GM18505 (cell line): ENCODE measurements around the gene CEP170.

ENCODE experiments used
- ATAC-seq: cut with Tn5 transposase; IDR thresholded peaks from one replicate; pipeline ENCODE4 v1.9.1; 2021; ENCODE audit not compliant: unreplicated experiment
- POLR2A ChIP-seq: IDR thresholded peaks from 4 replicates; pipeline ENCODE4 v1.6.1; 2011; ENCODE audit warnings: borderline replicate concordance; ENCODE audit not compliant: insufficient read depth, insufficient read length; ENCODE audit errors: extremely low read depth

The CEP170 gene

DNA sequence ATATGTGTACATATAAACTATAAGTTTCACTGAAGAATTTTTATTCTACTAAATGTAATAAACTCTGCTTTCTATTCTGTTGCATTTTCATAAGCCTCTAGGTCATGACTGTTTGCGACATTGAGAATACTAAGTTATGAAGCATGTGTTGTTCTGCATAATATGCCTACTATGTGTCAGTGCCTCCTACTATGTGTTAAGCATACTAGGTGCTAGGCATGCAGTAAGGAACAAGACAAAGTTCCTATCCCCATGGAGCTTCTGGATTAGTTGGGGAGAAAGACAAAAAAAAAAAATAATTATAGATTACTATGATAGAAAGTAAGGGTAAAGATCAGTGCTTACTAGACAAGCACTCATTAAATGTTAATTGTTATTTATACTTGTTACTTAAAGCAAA lies 2.1 kb upstream of the CEP170 start:
- no peak for TF ChIP-seq POLR2A
- no peak for ATAC-seq

DNA sequence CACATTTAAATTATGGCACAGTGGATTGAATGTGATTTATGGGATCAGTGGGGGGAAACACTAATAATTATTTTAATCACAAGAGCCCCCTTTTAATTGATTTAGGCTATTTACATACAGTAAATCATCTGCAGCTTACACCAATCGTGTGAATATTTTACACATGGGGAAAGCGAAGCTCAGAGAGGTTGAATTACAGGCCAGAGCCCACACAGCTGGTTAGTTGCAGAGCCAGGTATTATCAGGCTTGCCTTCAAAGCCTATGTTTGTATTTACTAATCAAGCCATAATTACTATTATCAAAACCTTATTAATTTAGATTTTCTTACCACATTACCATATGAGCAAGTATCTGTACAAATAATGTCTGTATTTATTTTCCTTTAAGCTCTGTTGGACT lies 1.5 kb upstream of the CEP170 start:
- ATAC-seq, result no peak
- TF ChIP-seq POLR2A, result no peak

DNA sequence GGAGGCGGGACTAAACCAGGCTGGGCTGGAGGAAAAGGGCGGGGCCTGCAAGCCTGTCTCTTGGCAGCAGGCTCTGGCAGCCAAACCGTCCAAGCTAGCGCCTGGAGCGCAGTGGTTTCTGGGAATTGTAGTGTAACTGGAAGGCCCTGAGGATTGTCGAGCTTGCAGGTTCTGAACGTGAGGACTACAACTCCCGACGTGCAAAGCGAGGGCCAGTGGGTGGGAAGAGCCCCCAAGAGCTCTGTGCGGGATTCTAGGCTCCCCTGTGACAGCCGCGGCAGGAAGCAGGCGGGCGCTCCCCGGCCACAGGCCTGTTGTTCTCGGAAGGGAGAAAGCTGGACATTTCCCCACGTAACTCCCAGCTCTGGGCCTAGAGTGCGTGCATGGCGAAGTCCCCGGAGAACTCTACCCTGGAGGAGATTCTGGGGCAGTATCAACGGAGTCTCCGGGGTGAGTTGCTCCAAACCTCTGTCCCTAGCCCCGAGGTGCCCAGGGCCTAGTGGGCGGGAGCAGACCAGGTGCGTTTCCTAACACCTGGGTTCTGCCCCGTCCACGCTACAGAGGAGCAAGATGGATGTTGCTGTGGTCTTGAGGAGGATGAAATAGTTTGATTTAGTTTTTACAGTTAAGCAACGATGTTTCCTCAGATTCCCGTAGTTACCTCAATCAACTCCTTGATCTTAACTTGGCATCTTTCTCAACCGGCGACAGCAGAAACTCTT lies 871 bp upstream of the CEP170 start, which contains the start of gene SDCCAG8:
SDCCAG8 (plus strand) TSS at position 251 of the 722 bp plus-strand sequence; CDS start at position 384, 133 bp downstream.
- peak; percentile 66 for ATAC-seq
- peak; percentile 82 for TF ChIP-seq POLR2A

DNA sequence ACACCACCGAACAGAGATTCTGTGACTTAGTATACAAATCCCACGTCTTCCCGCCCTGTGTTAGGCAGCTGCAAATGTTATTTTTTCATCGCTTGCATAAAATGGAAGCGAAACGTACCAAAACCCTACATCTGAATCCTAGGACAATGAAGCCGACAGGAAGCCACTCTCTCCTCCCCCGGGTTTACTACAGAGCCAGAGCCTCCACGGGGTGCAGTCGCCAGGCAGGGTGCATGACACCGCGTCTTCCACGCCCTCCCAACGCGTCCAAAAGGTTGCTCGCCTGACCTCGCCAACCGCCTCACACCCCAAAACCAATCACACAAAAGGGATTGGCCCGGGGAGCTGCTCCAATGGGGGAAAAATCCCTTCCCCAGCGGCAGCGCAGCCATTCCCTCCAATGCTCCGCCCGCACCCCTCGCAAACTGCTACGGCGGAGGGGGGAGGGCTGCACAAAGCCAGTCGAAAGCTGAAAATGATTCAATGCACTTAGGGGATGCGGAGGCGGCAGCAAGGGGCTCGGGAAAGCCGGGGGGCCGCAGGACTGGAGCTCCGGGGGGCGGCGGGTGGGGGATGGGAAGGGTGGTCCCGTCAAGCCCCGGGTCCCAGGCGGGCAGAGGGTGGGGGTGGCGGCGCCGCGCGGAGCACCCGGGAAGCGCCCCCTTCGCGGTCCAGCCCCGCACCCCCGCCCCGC lies 701 bp downstream of the CEP170 start:
- TF ChIP-seq POLR2A, result peak; percentile 16
- ATAC-seq, result peak; percentile 13

DNA sequence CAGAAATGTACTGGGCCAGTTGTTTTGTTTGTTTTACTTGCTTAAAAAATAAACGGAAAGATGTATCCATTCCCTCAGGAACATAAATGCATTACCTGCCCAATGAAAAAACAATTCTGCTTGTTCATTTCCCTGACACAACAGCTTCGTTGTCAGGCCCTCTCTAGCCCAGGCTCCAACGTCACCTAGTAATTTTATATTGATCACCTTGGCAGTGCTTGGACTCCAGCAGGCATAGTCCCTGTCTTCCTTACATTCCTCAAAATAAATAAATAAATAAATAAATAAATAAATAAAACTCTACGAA lies 1.2 kb downstream of the CEP170 start:
- TF ChIP-seq POLR2A, result no peak
- no peak for ATAC-seq

DNA sequence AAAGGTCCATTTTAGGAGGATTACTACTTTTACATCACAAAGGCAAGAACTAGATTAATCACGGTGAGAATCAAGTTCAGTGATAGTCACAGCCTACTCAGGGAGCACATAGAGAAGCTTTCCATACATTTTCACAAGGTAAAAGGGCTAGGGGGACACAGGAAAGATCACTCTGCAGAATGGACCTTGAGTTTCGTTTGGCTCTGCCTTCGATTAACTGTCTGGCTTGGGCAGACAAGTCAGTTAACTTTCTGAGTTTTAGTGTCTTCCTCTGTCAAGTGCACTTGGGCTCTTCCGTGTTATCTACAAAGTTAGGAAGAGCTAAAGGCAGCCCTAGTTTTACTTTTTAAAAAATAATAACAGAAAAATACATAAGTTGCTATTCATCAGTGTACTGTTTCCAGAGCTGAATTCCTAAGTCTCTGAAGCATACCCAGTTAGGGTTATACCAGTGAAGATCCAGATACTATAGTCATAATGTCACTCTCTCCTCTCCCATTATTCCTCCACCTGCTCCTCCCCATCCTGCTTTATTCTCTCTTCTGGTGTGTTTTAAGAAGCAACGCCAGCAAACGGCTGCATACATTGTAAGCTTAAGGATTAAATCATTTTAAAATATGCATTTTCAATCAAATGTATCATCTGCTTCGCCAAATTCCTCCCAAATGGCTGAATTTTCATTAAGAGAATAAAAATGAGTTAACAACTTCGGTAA lies 1.7 kb downstream of the CEP170 start:
- no peak for ATAC-seq
- no peak for TF ChIP-seq POLR2A

DNA sequence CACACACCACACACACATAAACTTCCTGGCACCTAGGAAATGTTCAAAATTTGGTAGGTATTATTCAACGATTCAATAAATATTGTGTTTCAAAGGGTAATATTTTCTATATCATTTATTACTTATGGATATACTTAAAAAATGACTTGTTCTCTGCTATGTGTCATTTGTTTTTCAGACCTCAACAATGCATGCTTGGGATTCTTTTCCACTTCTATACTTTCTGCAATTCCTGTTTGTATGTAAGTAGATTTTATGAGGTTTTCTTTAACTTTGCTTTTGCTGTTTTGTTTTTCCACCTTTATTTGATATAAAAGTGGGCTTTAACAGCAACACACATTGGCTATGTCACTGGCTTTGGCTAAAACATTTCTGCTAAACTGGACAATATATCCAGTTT lies 3.5 kb downstream of the CEP170 start:
- no peak for ATAC-seq
- TF ChIP-seq POLR2A, result no peak

DNA sequence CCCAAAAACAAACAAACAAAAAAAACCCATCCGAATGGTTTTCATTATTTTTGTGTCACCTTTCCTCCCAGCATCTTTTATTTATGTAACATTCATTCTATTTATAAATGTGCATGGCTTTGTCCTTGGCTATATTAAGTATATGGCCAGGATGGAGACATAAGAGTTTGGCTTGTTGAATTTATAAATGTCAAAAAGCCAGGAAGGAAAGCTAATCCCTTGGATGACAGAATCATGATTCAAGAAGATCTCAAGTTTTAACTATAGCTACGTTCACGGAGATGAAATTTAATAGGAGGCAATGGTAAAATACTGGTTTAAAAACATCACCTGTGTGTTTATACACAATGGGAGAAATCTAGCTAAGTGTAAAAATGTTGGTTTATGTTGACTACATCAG lies 5.0 kb downstream of the CEP170 start:
- no peak for TF ChIP-seq POLR2A
- ATAC-seq, result no peak

DNA sequence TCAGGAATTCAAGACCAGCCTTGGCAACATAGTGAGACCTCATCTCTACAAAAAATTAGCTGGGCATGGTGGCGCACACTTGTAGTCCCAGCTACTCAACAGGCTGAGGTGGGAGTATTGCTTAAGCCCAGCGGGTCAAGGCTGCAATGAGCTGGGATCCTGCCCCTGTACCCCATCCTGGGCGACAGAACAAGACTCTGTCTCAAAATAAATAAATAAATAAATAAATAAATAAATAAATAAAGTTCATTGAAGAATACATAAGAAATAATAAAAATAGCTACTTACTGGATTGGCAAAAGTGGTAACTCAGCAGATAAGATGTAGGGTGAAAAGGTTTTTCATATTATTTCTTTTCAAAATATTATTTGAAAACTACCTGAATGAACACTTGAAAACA lies 5.9 kb downstream of the CEP170 start:
- no peak for TF ChIP-seq POLR2A

DNA sequence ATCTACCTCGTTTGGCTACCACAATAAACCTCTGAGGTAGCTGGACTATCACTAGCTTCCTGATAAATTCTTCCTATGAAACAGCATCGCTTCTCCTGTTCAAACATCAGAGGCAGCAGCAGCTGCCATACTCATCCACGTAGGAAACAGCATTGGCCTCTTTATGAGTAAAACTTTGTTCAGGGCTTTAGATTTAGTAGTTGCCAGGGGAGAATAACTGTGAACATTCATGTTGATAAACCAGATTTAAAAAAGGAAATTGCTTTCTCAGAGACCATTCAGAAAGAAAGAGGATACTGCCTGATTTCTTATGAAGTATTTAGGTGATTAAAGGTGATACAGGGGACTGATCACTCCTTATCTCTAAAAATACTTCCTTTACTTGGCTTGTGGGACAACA lies 7.2 kb downstream of the CEP170 start:
- TF ChIP-seq POLR2A, result no peak
- ATAC-seq, result no peak

More for the DNA sequence above, 5.9 kb downstream of the CEP170 start:
- no peak for ATAC-seq

DNA sequence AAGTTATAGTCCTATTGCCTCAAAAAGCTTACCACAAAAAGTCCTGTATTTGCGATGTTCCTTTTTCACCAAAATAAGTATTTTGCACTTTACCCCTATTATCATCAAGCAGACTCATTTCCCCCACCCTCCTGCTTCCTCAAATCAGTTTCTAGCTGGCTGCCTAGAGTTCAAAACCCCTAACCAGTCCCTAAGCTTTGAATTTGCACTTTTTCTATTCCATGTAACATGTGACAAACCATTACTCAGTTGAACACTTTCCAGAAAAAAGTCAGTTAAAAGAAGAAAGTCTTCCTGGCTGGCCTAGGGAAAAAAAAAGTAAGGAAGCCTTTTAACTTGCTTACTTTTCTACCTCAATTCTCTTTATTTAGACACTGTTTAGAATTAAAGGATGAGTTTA lies 8.2 kb downstream of the CEP170 start:
- no peak for TF ChIP-seq POLR2A
- no peak for ATAC-seq

DNA sequence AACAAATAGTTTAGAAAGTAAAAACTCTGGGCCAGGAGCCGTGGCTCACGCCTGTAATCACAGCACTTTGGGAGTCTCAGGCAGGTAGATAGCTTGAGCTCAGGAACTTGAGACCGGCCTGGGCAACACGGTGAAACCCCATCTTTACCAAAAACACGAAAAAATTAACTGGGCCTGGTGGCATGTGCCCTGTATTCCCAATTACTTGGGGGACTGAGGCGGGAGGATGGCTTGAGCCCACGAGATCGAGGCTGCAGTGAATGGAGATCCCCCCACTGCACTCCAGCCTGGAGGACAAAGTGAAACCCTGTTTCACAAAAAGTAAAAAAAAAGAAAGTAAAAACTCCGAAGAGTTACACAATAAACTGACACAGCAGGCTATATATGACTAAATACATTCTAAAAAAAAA lies 10.6 kb downstream of the CEP170 start:
- no peak for ATAC-seq

DNA sequence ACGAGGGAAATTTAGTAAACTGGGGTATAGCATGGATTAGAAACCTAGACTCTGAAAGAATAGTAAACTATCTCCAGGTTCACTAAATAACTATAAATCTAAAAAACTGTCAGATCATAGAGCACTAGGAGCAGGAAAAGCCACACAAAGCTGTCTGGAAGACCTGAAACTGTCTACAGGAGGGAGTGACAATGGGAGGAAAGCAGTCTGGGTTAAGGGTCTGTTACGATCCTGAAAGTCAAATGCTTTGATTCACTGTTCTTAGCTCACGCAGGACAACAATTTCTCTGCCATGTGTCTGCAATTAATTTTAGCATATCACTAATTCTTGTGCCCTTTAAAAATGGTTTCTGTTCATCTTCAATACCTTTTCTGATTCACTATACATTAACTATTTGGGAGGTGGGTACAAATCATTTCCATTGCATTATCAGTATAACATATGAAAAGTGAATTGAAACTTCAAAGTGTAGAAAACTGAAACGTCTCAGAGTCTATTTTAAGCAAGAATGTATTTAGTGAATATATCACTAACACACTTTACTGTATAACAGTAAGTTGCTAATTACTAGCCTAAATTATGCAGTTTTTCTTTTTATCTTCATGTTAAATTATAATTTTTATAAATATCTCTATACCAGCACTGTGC lies 18.4 kb downstream of the CEP170 start:
- ATAC-seq, result no peak
- TF ChIP-seq POLR2A, result no peak

More for the DNA sequence above, 10.6 kb downstream of the CEP170 start:
- TF ChIP-seq POLR2A, result no peak
